Neuron (in vitro differentiated cells): Measurements from ENCODE around the gene FERMT2.
"Not testable (repeated sequence)": the region's sequence is repeated elsewhere in the genome, so short reads cannot be mapped to it uniquely, and the experiment has no call there.

Experiments used
- H2AFZ ChIP-seq: one replicate; pipeline ENCODE4 v1.6.1; 2013; ENCODE audit warnings: low read depth, mild to moderate bottlenecking, inconsistent platforms, low read length, moderate library complexity
- H3K27me3 ChIP-seq: one replicate; pipeline ENCODE4 v1.6.1; 2013; ENCODE audit warnings: low read length; ENCODE audit not compliant: insufficient read depth
- H3K36me3 ChIP-seq: one replicate; pipeline ENCODE4 v1.6.1; 2013; ENCODE audit warnings: low read length; ENCODE audit not compliant: insufficient read depth
- H3K4me1 ChIP-seq: one replicate; pipeline ENCODE4 v1.6.1; 2013; ENCODE audit warnings: low read length; ENCODE audit not compliant: insufficient read depth
- H3K4me3 ChIP-seq: 2 replicates; pipeline ENCODE4 v1.5.1; 2013; ENCODE audit warnings: mild to moderate bottlenecking, low read length, moderate library complexity
- H3K9me3 ChIP-seq: one replicate; pipeline ENCODE4 v1.6.1; 2013; ENCODE audit warnings: low read length

FERMT2 gene

GRCh38 chr14:52934762-52935161 lies 16.1 kb downstream of the FERMT2 start:
- Histone ChIP-seq H3K4me1 (no peaks in the 10 kb centered on the region), H2AFZ (no peak overlapping the region), H3K27me3 (no peaks in the 10 kb centered on the region)

GRCh38 chr14:52929192-52929807 lies 21.6 kb downstream of the FERMT2 start:
- H3K4me1 ChIP-seq, result peaks cover 2% of the 10 kb centered on the region
- no peaks in the 10 kb centered on the region for H3K9me3 ChIP-seq
- H3K36me3 ChIP-seq, result no peaks in the 10 kb centered on the region
- H3K4me3 ChIP-seq, result no peak overlapping the region
- no peak overlapping the region for H2AFZ ChIP-seq
- no peaks in the 10 kb centered on the region for H3K27me3 ChIP-seq

More at GRCh38 chr14:52934762-52935161, 16.1 kb downstream of the FERMT2 start:
- H3K36me3 ChIP-seq, result no peaks in the 10 kb centered on the region
- H3K4me3 ChIP-seq, result no peak overlapping the region
- H3K9me3 ChIP-seq, result no peaks in the 10 kb centered on the region

- no peak overlapping the region for H3K4me3 ChIP-seq
- H3K36me3 ChIP-seq, result no peaks in the 10 kb centered on the region
- no peaks in the 10 kb centered on the region for H3K9me3 ChIP-seq
- peaks cover 2% of the 10 kb centered on the region for H3K4me1 ChIP-seq
- no peak overlapping the region for H2AFZ ChIP-seq
- no peaks in the 10 kb centered on the region for H3K27me3 ChIP-seq
Observed at GRCh38 chr14:52926953-52927352, 23.9 kb downstream of the FERMT2 start.

- Histone ChIP-seq H3K4me3 (no peak overlapping the region), H3K27me3 (no peaks in the 10 kb centered on the region), H2AFZ (no peak overlapping the region), H3K4me1 (peaks cover 2% of the 10 kb centered on the region), H3K36me3 (peaks cover under 1% of the 10 kb centered on the region), H3K9me3 (no peaks in the 10 kb centered on the region)
Observed at GRCh38 chr14:52923902-52924575, 26.8 kb downstream of the FERMT2 start.

GRCh38 chr14:52922656-52923055 lies 28.2 kb downstream of the FERMT2 start:
- Histone ChIP-seq H3K9me3 (no peaks in the 10 kb centered on the region), H3K36me3 (peaks cover 12% of the 10 kb centered on the region), H3K4me3 (no peak overlapping the region), H2AFZ (no peak overlapping the region), H3K27me3 (no peaks in the 10 kb centered on the region), H3K4me1 (peaks cover 2% of the 10 kb centered on the region)

- H3K27me3 ChIP-seq, result no peaks in the 10 kb centered on the region
Observed at GRCh38 chr14:52922059-52922458, 28.8 kb downstream of the FERMT2 start.

GRCh38 chr14:52920411-52920810 lies 30.4 kb downstream of the FERMT2 start:
- not testable (repeated sequence) for H3K27me3 ChIP-seq, H3K4me3 ChIP-seq, H3K4me1 ChIP-seq, H2AFZ ChIP-seq, H3K9me3 ChIP-seq
- H3K36me3 ChIP-seq, result peaks cover 27% of the 10 kb centered on the region

More at GRCh38 chr14:52922059-52922458, 28.8 kb downstream of the FERMT2 start:
- Histone ChIP-seq H3K36me3 (peaks cover 17% of the 10 kb centered on the region), H3K4me3 (no peak overlapping the region), H3K4me1 (peaks cover 2% of the 10 kb centered on the region), H3K9me3 (no peaks in the 10 kb centered on the region), H2AFZ (no peak overlapping the region)

GRCh38 chr14:52919971-52920370 lies 30.9 kb downstream of the FERMT2 start:
- Histone ChIP-seq H3K4me1 (no peaks in the 10 kb centered on the region), H3K36me3 (peaks cover 27% of the 10 kb centered on the region), H3K9me3 (no peaks in the 10 kb centered on the region), H2AFZ (no peak overlapping the region), H3K27me3 (no peaks in the 10 kb centered on the region), H3K4me3 (no peak overlapping the region)

GRCh38 chr14:52918486-52918885 lies 32.4 kb downstream of the FERMT2 start:
- H3K9me3 ChIP-seq, result no peaks in the 10 kb centered on the region
- no peak overlapping the region for H3K4me3 ChIP-seq
- peaks cover 33% of the 10 kb centered on the region for H3K36me3 ChIP-seq
- H2AFZ ChIP-seq, result no peak overlapping the region
- no peaks in the 10 kb centered on the region for H3K4me1 ChIP-seq
- H3K27me3 ChIP-seq, result no peaks in the 10 kb centered on the region

GRCh38 chr14:52917735-52918134 lies 33.1 kb downstream of the FERMT2 start:
- H2AFZ ChIP-seq, result no peak overlapping the region
- H3K9me3 ChIP-seq, result no peaks in the 10 kb centered on the region
- H3K4me3 ChIP-seq, result no peak overlapping the region
- H3K4me1 ChIP-seq, result no peaks in the 10 kb centered on the region
- H3K36me3 ChIP-seq, result peaks cover 39% of the 10 kb centered on the region
- no peaks in the 10 kb centered on the region for H3K27me3 ChIP-seq

GRCh38 chr14:52914295-52914694 lies 36.6 kb downstream of the FERMT2 start:
- Histone ChIP-seq H3K36me3 (peaks cover 42% of the 10 kb centered on the region), H3K9me3 (no peaks in the 10 kb centered on the region), H2AFZ (no peak overlapping the region), H3K4me1 (no peaks in the 10 kb centered on the region), H3K27me3 (no peaks in the 10 kb centered on the region), H3K4me3 (no peak overlapping the region)

GRCh38 chr14:52913271-52913670 lies 37.6 kb downstream of the FERMT2 start:
- no peaks in the 10 kb centered on the region for H3K27me3 ChIP-seq
- H3K36me3 ChIP-seq, result peaks cover 42% of the 10 kb centered on the region
- no peak overlapping the region for H3K4me3 ChIP-seq
- no peak overlapping the region for H2AFZ ChIP-seq
- peaks cover 2% of the 10 kb centered on the region for H3K9me3 ChIP-seq
- no peaks in the 10 kb centered on the region for H3K4me1 ChIP-seq

GRCh38 chr14:52911904-52912303 lies 38.9 kb downstream of the FERMT2 start:
- Histone ChIP-seq H3K9me3 (peaks cover 4% of the 10 kb centered on the region), H3K4me3 (no peak overlapping the region), H3K36me3 (peaks cover 31% of the 10 kb centered on the region), H3K27me3 (no peaks in the 10 kb centered on the region), H2AFZ (no peak overlapping the region), H3K4me1 (no peaks in the 10 kb centered on the region)
